ENCODE measurements around the gene RNF169. TPM values are rescaled to one million over a fixed set of nuclear protein-coding genes. Genes with fewer than 3 reads are reported as not detected.

The RNF169 gene
- total and polyA plus RNA-seq, 2 of the 8 experiments (the other 6 are each of a cell fraction or from before 2014, with no cell fraction given) = 3.6 to 12.5 TPM

DNA sequence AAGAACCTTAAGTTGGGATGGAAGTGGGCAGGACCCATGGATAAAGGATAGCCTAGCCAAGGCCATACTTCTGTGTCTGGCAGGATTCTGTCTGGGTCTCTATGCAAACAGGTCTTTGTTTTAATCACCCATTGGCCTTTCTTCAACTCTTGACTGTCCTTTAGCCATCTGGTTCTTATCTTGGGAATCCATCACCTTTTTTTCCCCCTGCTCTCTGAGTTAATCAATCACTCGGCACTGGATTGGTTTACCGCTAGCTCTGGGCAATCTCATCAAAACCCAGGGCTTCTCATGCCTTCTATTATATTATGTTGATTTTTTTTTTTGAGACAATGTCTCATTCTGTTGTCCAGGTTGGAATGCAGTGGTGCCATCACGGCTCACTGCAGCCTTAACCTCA, 1.8 kb upstream of the RNF169 start:
- no peak overlapping the region for H3K56ac ChIP-seq (replicated peaks; ENCODE audit: insufficient read length, low read depth, low read length)
- H3K4me1 ChIP-seq (replicated peaks in 1 of 4; ENCODE audit: control insufficient read depth in 3 of 4, insufficient read depth in 4 of 4, low read length in 3 of 4) = peaks cover 3 to 6% (median 4%) of the 10 kb centered on the region in 4 experiments; a peak in 5 of 7 replicates
- H2BK120ac ChIP-seq (replicated peaks; ENCODE audit: low read depth, low read length) = no peak overlapping the region
- no peak overlapping the region for H3K4me2 ChIP-seq (ENCODE audit: insufficient read depth in 1 of 2, low read depth in 2 of 2, low read length in 2 of 2)
- no peak overlapping the region for H4K8ac ChIP-seq (ENCODE audit: extremely low read depth, insufficient read depth, low read length)
- no peak overlapping the region for H2BK12ac ChIP-seq (ENCODE audit: low read depth, low read length)
- H2AFZ ChIP-seq (ENCODE audit: low read length) = no peak overlapping the region
- H2AK5ac ChIP-seq (ENCODE audit: low read depth, low read length) = no peak overlapping the region
- no peak overlapping the region for H3K27ac ChIP-seq (ENCODE audit: low read depth, low read length)
- no peak overlapping the region for H4K5ac ChIP-seq (ENCODE audit: insufficient read length, low read depth, low read length)
- H3K23me2 ChIP-seq (ENCODE audit: low read depth, low read length) = peaks cover 9% of the 10 kb centered on the region; the same call in 1 of the 2 replicates
- ChIA-PET POLR2A (ENCODE audit: partially characterized antibody) (no interaction called here), CTCF (ENCODE audit: partially characterized antibody) (interaction anchor here (1.4 to 3.5 kb wide), 2 partner anchors 9 to 21 kb away, joined by 4 to 14 read pairs; no protein-coding TSS in a partner anchor)
- DNase-seq (ENCODE audit: low read depth in 1 of 2, low spot score in 2 of 2) (no peak), FAIRE-seq (no peak)
- H3K27me3 ChIP-seq (replicated peaks in 1 of 4; ENCODE audit: control insufficient read depth in 3 of 4, extremely low read depth in 1 of 4, insufficient read depth in 3 of 4, low read length in 3 of 4) = peaks cover 0 to 2% (median 0%) of the 10 kb centered on the region in 4 experiments; a peak in 1 of 7 replicates
- 81% methylated on average over 3 of the region's 3 CpGs; no CpG with 5 or more reads in 1 of the 2 experiments for WGBS, 2 experiments (ENCODE audit: extremely low coverage in 1 of 2, insufficient coverage in 1 of 2, insufficient read length in 1 of 2, insufficient replicate concordance in 2 of 2, low coverage in 1 of 2, low lambda C conversion rate in 2 of 2, missing lambda C conversion rate in 1 of 2)
- H3K9me3 ChIP-seq (ENCODE audit: insufficient read depth in 2 of 2, low read depth in 1 of 2, low read length in 1 of 2) = no peaks in the 10 kb centered on the region; a peak in 1 of 4 replicates
- H3K9ac ChIP-seq (replicated peaks in 1 of 4; ENCODE audit: extremely low read depth in 1 of 4, low read depth in 3 of 4, low read length in 3 of 4) = no peak overlapping the region
- no peak overlapping the region for H2BK15ac ChIP-seq (ENCODE audit: low read length)
- H3K14ac ChIP-seq (ENCODE audit: insufficient read length) = no peak overlapping the region
- peaks cover 0 to 22% of the 10 kb centered on the region in 2 experiments; a peak in 2 of 4 replicates for H3K79me2 ChIP-seq (ENCODE audit: control insufficient read depth in 1 of 2, insufficient read depth in 2 of 2, low read length in 2 of 2)
- no peak overlapping the region for H3K4me3 ChIP-seq (ENCODE audit: extremely low read depth in 1 of 4, insufficient read depth in 2 of 4, low read depth in 3 of 4, low read length in 4 of 4)
- H3K18ac ChIP-seq (ENCODE audit: extremely low read depth, low read length) = no peak overlapping the region
- H4K91ac ChIP-seq (replicated peaks; ENCODE audit: insufficient read length, low read length) = no peak overlapping the region
- H2BK20ac ChIP-seq (ENCODE audit: low read length) = no peak overlapping the region
- peaks cover 5% of the 10 kb centered on the region for H3K79me1 ChIP-seq (ENCODE audit: low read depth, low read length)
- no peak overlapping the region for H3K4ac ChIP-seq (replicated peaks; ENCODE audit: insufficient read length, low read depth, low read length)
- no peak overlapping the region for H2BK5ac ChIP-seq (ENCODE audit: low read depth, low read length)
- H4K20me1 ChIP-seq (replicated peaks in 1 of 2; ENCODE audit: control insufficient read depth in 1 of 2, insufficient read depth in 2 of 2, low read length in 2 of 2) = no peaks in the 10 kb centered on the region
- H3K36me3 ChIP-seq (ENCODE audit: control insufficient read depth in 2 of 4, insufficient read depth in 4 of 4, low read length in 3 of 4) = no peaks in the 10 kb centered on the region
- no peak overlapping the region for H3K23ac ChIP-seq (ENCODE audit: insufficient read length)
- TF ChIP-seq TBP (IDR thresholded peaks at IDR 0.05; ENCODE audit: low read depth, low read length) (no peak), MAFK (IDR thresholded peaks at IDR 0.05; ENCODE audit: low read depth, low read length) (no peak), TEAD4 (IDR thresholded peaks at IDR 0.05; ENCODE audit: low read depth, low read length) (no peak), JUN (IDR thresholded peaks at IDR 0.05; ENCODE audit: low read depth, low read length) (no peak), PHF8 (conservative IDR thresholded peaks at IDR 0.05; ENCODE audit: low read depth, low read length) (no peak), GTF2F1 (IDR thresholded peaks at IDR 0.05; ENCODE audit: borderline replicate concordance, low read depth, low read length) (no peak), GABPA (IDR thresholded peaks at IDR 0.05; ENCODE audit: borderline replicate concordance, insufficient read depth, low read length) (no peak), POLR2A (IDR thresholded peaks at IDR 0.05; ENCODE audit: control extremely low read depth in 1 of 2, low read depth in 2 of 2, low read length in 2 of 2) (no peak), KDM1A (IDR thresholded peaks at IDR 0.05; ENCODE audit: borderline replicate concordance, low read length) (no peak), SP1 (IDR thresholded peaks at IDR 0.05; ENCODE audit: low read depth, low read length) (no peak), EP300 (IDR thresholded peaks at IDR 0.05; ENCODE audit: borderline replicate concordance in 1 of 2, low read depth in 2 of 2, low read length in 2 of 2) (no peak)
- TF ChIP-seq, protein P1, sequence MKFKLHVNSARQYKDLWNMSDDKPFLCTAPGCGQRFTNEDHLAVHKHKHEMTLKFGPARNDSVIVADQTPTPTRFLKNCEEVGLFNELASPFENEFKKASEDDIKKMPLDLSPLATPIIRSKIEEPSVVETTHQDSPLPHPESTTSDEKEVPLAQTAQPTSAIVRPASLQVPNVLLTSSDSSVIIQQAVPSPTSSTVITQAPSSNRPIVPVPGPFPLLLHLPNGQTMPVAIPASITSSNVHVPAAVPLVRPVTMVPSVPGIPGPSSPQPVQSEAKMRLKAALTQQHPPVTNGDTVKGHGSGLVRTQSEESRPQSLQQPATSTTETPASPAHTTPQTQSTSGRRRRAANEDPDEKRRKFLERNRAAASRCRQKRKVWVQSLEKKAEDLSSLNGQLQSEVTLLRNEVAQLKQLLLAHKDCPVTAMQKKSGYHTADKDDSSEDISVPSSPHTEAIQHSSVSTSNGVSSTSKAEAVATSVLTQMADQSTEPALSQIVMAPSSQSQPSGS (IDR thresholded peaks at IDR 0.05; ENCODE audit: low read length) = no peak
- TF ChIP-seq, protein P2, sequence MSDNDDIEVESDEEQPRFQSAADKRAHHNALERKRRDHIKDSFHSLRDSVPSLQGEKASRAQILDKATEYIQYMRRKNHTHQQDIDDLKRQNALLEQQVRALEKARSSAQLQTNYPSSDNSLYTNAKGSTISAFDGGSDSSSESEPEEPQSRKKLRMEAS (IDR thresholded peaks at IDR 0.05) = no peak

Measured in H1 (cell line).